ENCODE results near the gene HTR3E.

- TF ChIP-seq, protein P1, sequence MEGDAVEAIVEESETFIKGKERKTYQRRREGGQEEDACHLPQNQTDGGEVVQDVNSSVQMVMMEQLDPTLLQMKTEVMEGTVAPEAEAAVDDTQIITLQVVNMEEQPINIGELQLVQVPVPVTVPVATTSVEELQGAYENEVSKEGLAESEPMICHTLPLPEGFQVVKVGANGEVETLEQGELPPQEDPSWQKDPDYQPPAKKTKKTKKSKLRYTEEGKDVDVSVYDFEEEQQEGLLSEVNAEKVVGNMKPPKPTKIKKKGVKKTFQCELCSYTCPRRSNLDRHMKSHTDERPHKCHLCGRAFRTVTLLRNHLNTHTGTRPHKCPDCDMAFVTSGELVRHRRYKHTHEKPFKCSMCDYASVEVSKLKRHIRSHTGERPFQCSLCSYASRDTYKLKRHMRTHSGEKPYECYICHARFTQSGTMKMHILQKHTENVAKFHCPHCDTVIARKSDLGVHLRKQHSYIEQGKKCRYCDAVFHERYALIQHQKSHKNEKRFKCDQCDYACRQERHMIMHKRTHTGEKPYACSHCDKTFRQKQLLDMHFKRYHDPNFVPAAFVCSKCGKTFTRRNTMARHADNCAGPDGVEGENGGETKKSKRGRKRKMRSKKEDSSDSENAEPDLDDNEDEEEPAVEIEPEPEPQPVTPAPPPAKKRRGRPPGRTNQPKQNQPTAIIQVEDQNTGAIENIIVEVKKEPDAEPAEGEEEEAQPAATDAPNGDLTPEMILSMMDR (conservative IDR thresholded peaks at IDR 0.05): no peak
- no peak for TF ChIP-seq EZH2 (IDR thresholded peaks at IDR 0.05; ENCODE audit: low read depth)
Observed at GRCh38 chr3:184067573-184068055, 29.2 kb upstream of the HTR3E start.

All from PC-9 (cell line).